Measurements from ENCODE around the gene FEZF2. TPM values are rescaled to one million over a fixed set of nuclear protein-coding genes. Genes with fewer than 3 reads are reported as not detected.

Gene FEZF2
- total and polyA plus RNA-seq, 9 of the 15 experiments (the other 6 are each of a cell fraction or from before 2014, with no cell fraction given): not detected

DNA sequence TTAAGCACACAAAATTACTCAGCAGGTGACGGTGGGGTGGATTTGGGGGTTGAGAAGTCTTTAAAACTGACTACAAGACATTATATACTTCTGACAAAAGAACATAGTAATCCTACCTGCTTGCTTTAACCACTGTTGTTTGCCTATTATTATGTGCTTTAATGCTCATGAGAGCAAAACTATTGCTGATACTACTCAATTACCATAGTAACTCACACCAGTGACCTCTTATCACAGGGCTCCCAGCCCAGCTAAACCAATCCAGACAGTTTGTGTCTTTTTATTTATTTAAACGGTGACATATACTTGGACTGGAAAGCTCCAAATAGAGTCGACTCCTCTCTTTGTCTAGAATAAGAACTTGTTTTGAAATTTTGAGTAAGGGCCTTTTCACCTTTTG, 42.8 kb upstream of the FEZF2 start:
- Histone ChIP-seq H3K9me3 (replicated peaks; ENCODE audit: control insufficient read depth, insufficient read depth, low read depth, low read length) (no peaks in the 10 kb centered on the region), H4K20me1 (replicated peaks; ENCODE audit: control insufficient read depth, insufficient read depth, low read length) (no peaks in the 10 kb centered on the region), H2AFZ (ENCODE audit: low read depth, low read length) (no peak overlapping the region), H3K36me3 (ENCODE audit: control insufficient read depth, insufficient read depth, low read length) (no peaks in the 10 kb centered on the region), H3K9me1 (ENCODE audit: control insufficient read depth, insufficient read depth, low read length) (no peaks in the 10 kb centered on the region), H3K4me3 (no peak overlapping the region), H3K27me3 (ENCODE audit: control insufficient read depth in 2 of 2, insufficient read depth in 2 of 2, low read length in 2 of 2) (no peaks in the 10 kb centered on the region; a peak in 1 of 5 replicates), H3K4me2 (ENCODE audit: insufficient read depth, low read length) (no peak overlapping the region), H3K79me2 (ENCODE audit: control insufficient read depth, insufficient read depth, low read length) (no peaks in the 10 kb centered on the region), H3K27ac (ENCODE audit: extremely low read depth, low read depth, low read length) (no peak overlapping the region), H3K9ac (ENCODE audit: insufficient read depth in 1 of 2, low read depth in 2 of 2, low read length in 2 of 2) (no peak overlapping the region), H3K4me1 (replicated peaks in 1 of 2; ENCODE audit: control insufficient read depth in 2 of 2, insufficient read depth in 2 of 2, low read length in 2 of 2) (no peaks in the 10 kb centered on the region)
- intact Hi-C loops (cut with micrococcal nuclease) (no loop called here), in situ Hi-C loops (cut with MboI) (no loop called here)
- DNase-seq (ENCODE audit: extremely low read depth in 1 of 4, low spot score in 3 of 4): no peak
- POLR2A ChIA-PET: interaction anchor here (1.1 kb wide), 1 partner anchor 10 kb away, joined by 4 read pairs; no protein-coding TSS in a partner anchor
- BruUV-seq (replicated peaks): no TSS peak
- TF ChIP-seq USF1 (CRISPR knock-in tag; IDR thresholded peaks at IDR 0.05): no peak
- no peak for TF ChIP-seq ZNF589 (CRISPR knock-in tag; IDR thresholded peaks at IDR 0.05; ENCODE audit: low read depth)
- CTCF ChIA-PET (ENCODE audit: low intra/inter-chr PET ratio): no interaction called here
- WGBS (ENCODE audit: insufficient coverage, low coverage, missing lambda C conversion rate): 0% methylated on average over 3 of the region's 3 CpGs
- no peak for ATAC-seq
- FAIRE-seq: no peak

- no peaks in the 10 kb centered on the region for H3K36me3 ChIP-seq (ENCODE audit: control insufficient read depth, insufficient read depth, low read length)
- no peaks in the 10 kb centered on the region for H4K20me1 ChIP-seq (replicated peaks; ENCODE audit: control insufficient read depth, insufficient read depth, low read length)
- in situ Hi-C loops (cut with MboI): no loop called here
- H3K4me1 ChIP-seq (replicated peaks in 1 of 2; ENCODE audit: control insufficient read depth in 2 of 2, insufficient read depth in 2 of 2, low read length in 2 of 2): no peaks in the 10 kb centered on the region
- no peak overlapping the region for H3K4me2 ChIP-seq (ENCODE audit: insufficient read depth, low read length)
- H2AFZ ChIP-seq (ENCODE audit: low read depth, low read length): no peak overlapping the region
- no peaks in the 10 kb centered on the region for H3K9me3 ChIP-seq (replicated peaks; ENCODE audit: control insufficient read depth, insufficient read depth, low read depth, low read length)
- no peak overlapping the region for H3K9ac ChIP-seq (ENCODE audit: insufficient read depth in 1 of 2, low read depth in 2 of 2, low read length in 2 of 2)
- ATAC-seq (no peak), FAIRE-seq (no peak), DNase-seq (ENCODE audit: extremely low read depth in 1 of 4, low spot score in 3 of 4) (no peak)
- WGBS (ENCODE audit: insufficient coverage, low coverage, missing lambda C conversion rate): 2% methylated on average over 6 of the region's 9 CpGs
- no peak for TF ChIP-seq HCFC1 (IDR thresholded peaks at IDR 0.05; ENCODE audit: low read depth, low read length)
- intact Hi-C loops (cut with micrococcal nuclease): no loop called here
- no peak overlapping the region for H3K4me3 ChIP-seq
- ChIA-PET CTCF (ENCODE audit: low intra/inter-chr PET ratio) (no interaction called here), POLR2A (no interaction called here)
- BruUV-seq (replicated peaks): no TSS peak
- no peaks in the 10 kb centered on the region for H3K79me2 ChIP-seq (ENCODE audit: control insufficient read depth, insufficient read depth, low read length)
- H3K9me1 ChIP-seq (ENCODE audit: control insufficient read depth, insufficient read depth, low read length): no peaks in the 10 kb centered on the region
- no peak overlapping the region for H3K27ac ChIP-seq (ENCODE audit: extremely low read depth, low read depth, low read length)
- H3K27me3 ChIP-seq (ENCODE audit: control insufficient read depth in 2 of 2, insufficient read depth in 2 of 2, low read length in 2 of 2): no peaks in the 10 kb centered on the region; a peak in 1 of 5 replicates
These were observed 42.0 kb upstream of the FEZF2 start for GRCh38 chr3:62415312-62415801.
